K562 (cell line): ENCODE results near the gene TMEM203. TPM values are rescaled to one million over a fixed set of nuclear protein-coding genes. Genes with fewer than 3 reads are reported as not detected.

Experiments
- ATAC-seq: fragments of 200-7000 bp; cut with Tn5 transposase; 3 replicates; pipeline ENCODE4 v1.9.1; 2020; ENCODE audit warnings: moderate library complexity
- BruUV-seq: library from RNA; stranded (reverse); fragments of 400-500 nt; replicated peaks from 2 replicates; lab custom pipeline; 2021; lab: Mats Ljungman, UMichigan
- CTCF ChIA-PET: fragments of 300-600 bp; formaldehyde crosslinking; extraction: SDS; loops from one replicate; lab custom pipeline; 2021; ENCODE audit warnings: low intra/inter-chr PET ratio; lab: Yijun Ruan, JAX
- POLR2A ChIA-PET: fragments of 300-600, 350-650 bp; sonication (Branson Sonifier 250); formaldehyde crosslinking; extraction: SDS; loops from one replicate; lab custom pipeline; 2021; ENCODE audit warnings: antibody characterized with exemption, inconsistent platforms; lab: Yijun Ruan, JAX
- DNase-seq, 4 experiments: peaks; one replicate each; pipeline versions ENCODE4 v3.0.0 to v3.0.0-alpha.2; 2011 to 2018; ENCODE audit warnings: low spot score in 3 of 4, mixed read lengths in 3 of 4; ENCODE audit errors: extremely low read depth in 1 of 4
- FAIRE-seq: peaks from 2 replicates; lab custom pipeline; 2011; peaks lifted over from hg19 to GRCh38; lab: Jason Lieb, UNC
- H2AFZ ChIP-seq: 2 replicates; pipeline ENCODE4 v1.6.0; 2011; ENCODE audit warnings: low read depth, low read length, control low read depth, inconsistent platforms
- H3K27ac ChIP-seq: fragments of 200-600 bp; 3 replicates; pipeline ENCODE4 v1.8.0; 2011; ENCODE audit warnings: low read depth, mild to moderate bottlenecking, control low read depth, inconsistent platforms, low read length, moderate library complexity, mixed read lengths; ENCODE audit errors: extremely low read depth
- H3K27me3 ChIP-seq, 2 experiments: fragments of 300-600 bp in 1 of 2; 2 replicates in 1 of 2; 3 replicates in 1 of 2; pipeline versions ENCODE4 v1.6.0 to v1.8.0; 2011; ENCODE audit warnings: inconsistent platforms in 2 of 2, low read length in 2 of 2, mild to moderate bottlenecking in 1 of 2, mixed read lengths in 1 of 2, moderate library complexity in 1 of 2; ENCODE audit not compliant: control insufficient read depth in 2 of 2, insufficient read depth in 2 of 2
- H3K36me3 ChIP-seq: fragments of 300-600 bp; 3 replicates; pipeline ENCODE4 v1.8.0; 2011; ENCODE audit warnings: mild to moderate bottlenecking, low read length, inconsistent platforms; ENCODE audit not compliant: control insufficient read depth, insufficient read depth
- H3K4me1 ChIP-seq, 2 experiments: fragments of 200-600 bp in 1 of 2; replicated peaks in 1 of 2; 2 replicates in 1 of 2; 3 replicates in 1 of 2; pipeline versions ENCODE4 v1.5.1 to v1.8.0; 2011; ENCODE audit warnings: inconsistent platforms in 2 of 2, low read length in 2 of 2, mild to moderate bottlenecking in 1 of 2, mixed read lengths in 1 of 2, moderate library complexity in 1 of 2; ENCODE audit not compliant: control insufficient read depth in 2 of 2, insufficient read depth in 2 of 2
- H3K4me2 ChIP-seq: 2 replicates; pipeline ENCODE4 v1.6.1; 2011; ENCODE audit warnings: low read length, control low read depth, inconsistent platforms, mixed read lengths; ENCODE audit not compliant: insufficient read depth
- H3K4me3 ChIP-seq: fragments of 200-600 bp; sonication (generic), shearing (Covaris generic); 2 replicates; pipeline ENCODE4 v1.5.1; 2016; ENCODE audit warnings: control low read depth, inconsistent platforms
- H3K79me2 ChIP-seq: fragments of 200-600 bp; 3 replicates; pipeline ENCODE4 v1.8.0; 2011; ENCODE audit warnings: low read length, inconsistent platforms; ENCODE audit not compliant: control insufficient read depth, insufficient read depth
- H3K9ac ChIP-seq, 2 experiments: 2 replicates each; pipeline versions ENCODE4 v1.6.0 to v1.6.1; 2011; ENCODE audit warnings: low read depth in 2 of 2, low read length in 2 of 2, control low read depth in 1 of 2, inconsistent platforms in 1 of 2, mild to moderate bottlenecking in 1 of 2, mixed read lengths in 1 of 2; ENCODE audit not compliant: insufficient read depth in 1 of 2
- H3K9me1 ChIP-seq: one replicate; pipeline ENCODE4 v1.6.0; 2011; ENCODE audit warnings: inconsistent platforms, mild to moderate bottlenecking, low read length, moderate library complexity; ENCODE audit not compliant: control insufficient read depth, insufficient read depth
- H3K9me3 ChIP-seq: replicated peaks from 2 replicates; pipeline ENCODE4 v1.5.1; 2011; ENCODE audit warnings: low read depth, low read length, inconsistent platforms; ENCODE audit not compliant: control insufficient read depth, insufficient read depth
- H4K20me1 ChIP-seq: replicated peaks from 2 replicates; pipeline ENCODE4 v1.6.1; 2011; ENCODE audit warnings: low read length, inconsistent platforms, mixed read lengths; ENCODE audit not compliant: control insufficient read depth, insufficient read depth
- HEY1 ChIP-seq: fragments of 250-450 bp; sonication (Bioruptor Pico); IDR thresholded peaks from 2 replicates; pipeline ENCODE4 v1.5.0; 2020; ENCODE audit warnings: mild to moderate bottlenecking, moderate library complexity, borderline replicate concordance
- POLR2G ChIP-seq: fragments of 200-400 bp; formaldehyde crosslinking; IDR thresholded peaks from 2 replicates; pipeline ENCODE4 v1.6.1; 2017; ENCODE audit warnings: low read depth, mild to moderate bottlenecking, antibody characterized with exemption, low read length, moderate library complexity
- RREB1 ChIP-seq: fragments of 250-450 bp; sonication (Bioruptor Pico); IDR thresholded peaks from 2 replicates; pipeline ENCODE4 v1.4.0; 2020
- WGBS: fragments of 100-300 bp; shearing (Covaris generic); methylation state at CpG from one replicate; pipeline ENCODE4 v1.1.6; 2016; ENCODE audit warnings: low coverage, mixed read lengths; ENCODE audit not compliant: insufficient coverage; ENCODE audit errors: missing lambda C conversion rate; 5-methylcytosine and 5-hydroxymethylcytosine counted together
- in situ Hi-C: fragments of 300-500 bp; cut with MboI; formaldehyde crosslinking; loops from 4 replicates; pipeline ENCODE4 v1.15.0; 2018; ENCODE audit warnings: inconsistent platforms, mixed read lengths
- intact Hi-C: fragments of 100-400 bp; cut with micrococcal nuclease; formaldehyde crosslinking; loops from 2 replicates; pipeline ENCODE4 v1.14.2; 2022
- polyA plus RNA-seq, 8 experiments: library from polyadenylated mRNA; depleted of rRNA in 4 of 8; stranded (reverse) in 5 of 8; unstranded in 3 of 8; fragments of >200 nt; fragmentation: Nextera tagmentation in 2 of 8; fragmentation: Illumina TruSeq in 1 of 8; extraction: Ambion mirVana in 2 of 8; extraction: Trizol in 1 of 8; gene quantifications; 2 replicates each; pipeline versions ENCODE4 v1.2.1 to v1.2.3, GENCODE V29; 2011 to 2014; ENCODE audit warnings: inconsistent platforms in 1 of 8, missing spikeins in 1 of 8
- total RNA-seq, 7 experiments: library from RNA; depleted of rRNA in 6 of 7; stranded (reverse); fragments of >200 nt in 6 of 7; fragmentation: Illumina TruSeq in 2 of 7; extraction: Trizol in 2 of 7; gene quantifications; 2 replicates each; pipeline versions ENCODE4 v1.2.1 to v1.2.3, GENCODE V29; 2011 to 2021; ENCODE audit warnings: low replicate concordance in 1 of 7

Gene TMEM203
- total and polyA plus RNA-seq, 9 of the 15 experiments (the other 6 are each of a cell fraction or from before 2014, with no cell fraction given) = 8.8 to 59.5 (median 37.6) TPM

- H3K79me2 ChIP-seq = no peaks in the 10 kb centered on the region
- H3K9me3 ChIP-seq = no peaks in the 10 kb centered on the region
- no peak overlapping the region for H3K4me3 ChIP-seq
- H3K9ac ChIP-seq = no peak overlapping the region; a peak in 1 of 4 replicates
- H3K4me1 ChIP-seq = peaks cover 3 to 66% of the 10 kb centered on the region in 2 experiments; a peak in 3 of 5 replicates
- ChIA-PET CTCF (no interaction called here), POLR2A (interaction anchor here (0.6 to 1.2 kb wide), 4 partner anchors 9 to 21 kb away, joined by 3 to 4 read pairs (median 3); no protein-coding TSS in a partner anchor)
- WGBS = 90% methylated on average over 15 of the region's 20 CpGs
- no peak overlapping the region for H3K4me2 ChIP-seq
- no peak overlapping the region for H3K27ac ChIP-seq
- no peak for FAIRE-seq
- DNase-seq = no peak
- intact Hi-C loops (no loop called here), in situ Hi-C loops (no loop called here)
- H3K27me3 ChIP-seq = no peaks in the 10 kb centered on the region
- ATAC-seq = no peak
- H4K20me1 ChIP-seq = 0 out of 2 replicates have a peak, but pooled peaks cover 2% of the 10 kb centered on the region
- no peak overlapping the region for H2AFZ ChIP-seq
- no TSS peak for BruUV-seq
- H3K36me3 ChIP-seq = peaks cover 67% of the 10 kb centered on the region; the same call in 1 of the 3 replicates
- no peaks in the 10 kb centered on the region for H3K9me1 ChIP-seq
- TF ChIP-seq POLR2G (peak; percentile 18), HEY1 (CRISPR knock-in tag) (no peak), RREB1 (CRISPR knock-in tag) (no peak)
Observed at GRCh38 chr9:137180491-137180890, 25.0 kb downstream of the TMEM203 start.
